SHP77 (cell line): Measurements from ENCODE around the gene FOXN3.

Source experiments
- DNase-seq, 2 experiments: peaks; one replicate each; lab custom pipeline; 2025; lab: John Stamatoyannopoulos, UW

FOXN3 gene

DNA sequence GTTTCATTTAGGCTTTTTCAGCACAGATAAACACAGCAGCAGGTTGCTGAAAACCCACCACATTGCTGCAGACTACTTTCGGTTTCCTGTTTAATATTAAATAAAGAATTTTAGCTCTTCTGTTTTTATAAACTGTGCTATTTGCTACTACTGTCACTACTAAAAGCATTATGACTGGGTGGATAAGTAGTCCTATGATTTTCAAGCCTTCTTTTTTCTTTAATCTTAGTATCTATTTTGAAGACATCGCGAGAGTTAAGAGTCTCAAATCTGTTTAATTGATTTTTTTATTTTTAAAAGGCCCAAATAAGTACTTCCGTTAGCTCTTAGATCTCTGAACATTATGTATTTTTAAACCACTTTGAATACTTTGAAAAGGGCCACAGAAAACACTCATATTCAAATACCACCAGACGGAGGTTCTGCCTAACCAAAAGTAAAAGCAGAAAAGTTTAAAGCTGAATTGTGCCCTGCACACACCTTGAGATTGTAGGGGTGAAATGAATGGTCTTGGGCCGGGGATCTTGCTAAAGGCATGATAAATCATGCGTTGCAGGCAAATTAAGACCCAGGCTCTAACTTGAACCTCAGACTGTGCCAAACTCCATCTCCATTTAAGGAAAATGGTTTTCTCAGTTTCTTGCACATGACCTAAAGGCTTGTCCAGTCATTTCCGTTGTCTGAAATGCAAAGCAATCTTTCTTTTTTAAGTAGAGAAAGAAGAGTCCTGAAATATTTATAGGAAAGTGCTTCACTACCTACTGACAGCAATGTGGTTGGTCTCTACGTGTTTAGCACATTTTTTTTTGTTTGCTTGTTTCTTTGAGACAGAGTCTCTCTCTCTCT lies 13.6 kb upstream of the FOXN3 start:
- DNase-seq, result no peak

DNA sequence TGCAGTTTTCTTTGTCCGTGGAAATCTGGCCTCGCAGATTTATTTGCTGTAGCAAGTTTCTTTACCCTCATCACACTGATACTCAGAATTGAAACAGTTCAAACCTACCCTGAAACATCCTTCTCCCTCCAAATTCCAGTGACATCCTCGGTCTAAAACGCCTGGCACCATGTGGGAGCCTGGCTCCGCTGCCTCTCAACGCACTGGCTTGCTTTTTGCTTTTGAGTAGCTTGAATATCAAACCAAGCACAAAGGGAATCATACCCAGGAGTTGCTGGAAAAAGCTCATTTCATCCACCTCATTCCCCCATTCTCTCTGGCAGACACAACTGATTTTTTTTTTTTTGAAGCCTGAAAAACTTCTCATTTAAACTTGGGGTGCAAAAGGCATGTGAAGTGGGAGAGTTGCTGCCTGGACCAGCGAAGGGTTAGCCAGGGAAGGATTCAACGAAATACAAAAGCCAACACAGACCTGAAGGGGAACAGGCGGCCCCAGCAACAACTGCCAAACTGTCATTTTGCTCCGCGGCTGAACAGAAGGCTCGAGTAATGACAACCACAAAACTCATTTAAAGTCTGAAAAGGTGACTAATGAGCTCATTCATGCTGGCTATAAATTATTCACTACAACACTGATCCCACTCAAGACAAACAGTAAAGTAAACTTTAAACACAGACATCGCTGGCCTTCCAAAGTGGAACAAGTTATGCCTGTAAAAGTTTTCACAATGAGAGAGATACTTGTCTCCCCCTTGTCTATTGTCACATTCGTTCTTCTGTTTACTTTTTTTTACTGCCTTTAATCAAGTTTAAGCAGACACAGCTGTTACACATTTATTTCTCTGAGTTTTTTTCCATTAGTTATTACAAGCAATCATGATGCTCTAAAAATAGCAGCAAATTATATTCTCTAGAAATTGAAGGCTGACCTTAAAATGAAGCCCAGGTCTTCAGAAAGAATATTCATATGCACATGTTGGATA lies 12.5 kb upstream of the FOXN3 start:
- DNase-seq, result peak in 1 of 2 experiments; percentile 51

DNA sequence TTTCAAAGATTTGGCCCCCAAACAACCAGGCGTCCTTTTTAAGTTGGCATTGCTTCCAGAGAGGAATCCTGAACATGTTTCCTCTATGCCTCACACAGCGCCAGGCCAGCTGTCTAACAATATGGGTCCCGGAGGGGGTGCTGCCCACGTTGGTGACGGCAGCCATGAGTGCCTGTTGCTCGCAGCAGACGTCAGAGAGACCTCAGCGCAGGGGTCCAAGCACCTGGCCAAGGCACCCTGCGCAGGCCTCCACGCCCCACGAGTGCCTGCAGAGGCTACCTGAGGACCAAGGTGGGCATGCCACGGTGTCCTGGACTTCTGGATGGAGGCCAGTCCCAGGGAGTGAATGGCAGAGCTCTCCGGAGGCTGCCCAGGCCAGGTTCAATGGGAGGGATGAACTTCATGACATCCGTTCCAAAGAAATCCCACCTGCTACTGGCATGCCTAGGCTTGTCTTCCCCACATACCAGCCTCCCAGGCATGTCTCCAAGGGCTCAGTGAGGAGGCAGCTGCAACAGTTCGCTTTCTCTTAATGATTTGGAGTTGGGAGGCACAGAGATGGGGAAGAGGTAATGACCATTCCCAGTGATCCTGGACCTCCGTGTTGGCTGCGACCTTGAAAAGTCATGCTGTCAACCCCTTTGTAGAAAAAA lies 11.6 kb upstream of the FOXN3 start:
- DNase-seq, result peak; percentile 86 to 92

DNA sequence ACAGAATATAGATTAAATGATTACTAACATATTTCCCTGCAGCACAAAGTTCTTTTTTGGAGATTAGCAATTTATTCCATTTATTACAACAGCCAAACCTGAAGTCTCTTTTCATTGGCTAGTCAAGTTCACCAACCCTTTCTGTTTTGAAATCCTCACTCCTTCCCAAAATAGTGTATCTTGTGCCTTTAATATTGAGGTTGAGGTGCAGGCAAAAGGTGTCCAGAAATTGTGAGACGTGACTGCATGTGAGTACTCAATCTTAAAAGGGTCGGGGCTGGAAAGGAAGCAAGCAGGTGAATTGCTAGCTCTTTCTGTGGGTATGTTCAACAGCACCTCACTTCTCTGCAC lies 11.1 kb upstream of the FOXN3 start:
- no peak for DNase-seq

DNA sequence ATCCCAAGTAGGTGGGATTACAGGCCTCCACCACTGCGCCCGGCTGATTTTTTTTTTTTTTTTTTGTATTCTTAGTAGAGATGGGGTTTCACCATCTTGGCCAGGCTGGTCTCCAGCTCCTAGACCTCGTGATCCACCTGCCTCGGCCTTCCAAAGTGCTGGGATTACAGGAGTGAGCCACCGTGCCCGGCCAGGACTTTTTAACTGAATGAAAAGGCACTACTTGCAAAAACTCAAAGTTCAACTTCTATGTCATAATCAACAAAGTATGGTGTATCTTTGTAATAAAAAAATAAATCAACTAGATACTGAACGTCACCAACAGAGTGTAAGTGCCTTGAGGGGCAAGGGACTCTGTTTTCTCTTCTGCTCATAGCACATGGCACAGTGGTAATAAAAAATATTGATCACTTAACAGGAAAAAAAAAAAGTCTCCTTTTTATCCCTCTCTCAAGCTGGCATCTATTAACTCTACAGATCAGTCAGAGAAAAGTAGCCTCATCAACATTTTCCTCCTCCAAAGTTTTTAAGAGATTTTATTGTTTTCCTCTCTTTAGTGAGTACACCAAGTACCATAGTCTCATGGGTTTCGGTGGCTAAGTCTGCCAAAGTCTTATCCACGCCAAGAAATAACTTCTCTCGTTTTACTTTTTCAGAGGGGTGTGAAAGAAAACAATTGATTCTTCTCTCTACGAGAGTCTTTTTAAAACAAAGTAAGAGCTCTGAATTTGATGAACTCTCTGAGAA lies 10.6 kb upstream of the FOXN3 start:
- DNase-seq, result no peak

DNA sequence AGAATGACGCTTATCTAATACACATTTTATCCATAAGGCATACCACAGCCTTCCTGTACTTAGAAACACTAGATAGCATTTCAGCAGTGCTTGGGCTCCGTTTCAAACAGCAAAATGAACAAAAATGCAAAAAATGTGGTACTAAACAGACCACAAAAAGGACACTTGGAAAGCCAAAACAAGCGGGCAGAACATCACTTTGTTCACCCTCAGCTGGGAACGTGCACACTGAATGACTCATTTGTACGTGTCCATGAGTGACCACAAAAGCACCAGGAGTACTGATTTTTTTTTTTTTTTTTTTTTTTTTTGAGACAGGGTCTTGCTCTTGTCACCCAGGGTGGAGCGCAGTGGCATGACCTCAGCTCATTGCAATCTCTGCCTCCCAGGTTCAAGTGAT lies 8.9 kb upstream of the FOXN3 start:
- no peak for DNase-seq

DNA sequence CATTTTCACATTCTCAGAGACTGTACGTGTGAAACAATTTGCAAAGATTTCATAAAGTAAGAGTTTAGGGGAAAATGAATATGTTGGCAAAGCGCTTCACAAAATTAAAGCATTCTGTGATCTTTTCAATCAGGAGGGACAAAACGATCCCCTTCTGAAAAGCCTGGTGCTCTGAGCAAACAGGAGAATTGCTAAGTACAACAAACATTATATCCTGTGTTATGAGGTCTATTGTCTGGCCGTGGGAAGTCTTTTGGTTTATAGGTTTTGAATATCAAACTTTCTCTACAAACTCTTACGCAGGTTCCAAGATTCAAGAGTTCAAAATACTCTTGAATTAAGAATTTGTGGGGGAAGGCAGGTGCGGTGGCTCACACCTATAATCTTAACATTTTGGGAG lies 7.2 kb upstream of the FOXN3 start:
- DNase-seq, result no peak

DNA sequence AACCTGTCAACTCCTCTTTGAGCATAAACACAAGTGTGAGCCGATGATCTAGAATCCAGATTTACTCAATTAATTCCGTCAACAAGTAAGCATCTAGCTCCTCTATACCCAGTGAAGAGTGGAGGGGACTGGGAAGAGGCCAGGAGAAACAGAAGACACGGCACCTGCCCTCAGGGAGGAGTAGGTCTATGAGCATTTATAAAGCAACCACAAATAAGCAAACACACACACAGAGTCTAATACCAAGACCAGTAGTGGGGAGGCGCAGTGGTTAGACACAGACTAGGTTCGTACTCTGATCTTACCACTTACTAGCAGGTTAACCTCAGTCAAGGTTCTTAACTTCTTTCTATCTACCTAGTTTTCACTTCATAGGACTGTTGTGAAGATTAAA lies 5.9 kb upstream of the FOXN3 start:
- DNase-seq, result no peak

DNA sequence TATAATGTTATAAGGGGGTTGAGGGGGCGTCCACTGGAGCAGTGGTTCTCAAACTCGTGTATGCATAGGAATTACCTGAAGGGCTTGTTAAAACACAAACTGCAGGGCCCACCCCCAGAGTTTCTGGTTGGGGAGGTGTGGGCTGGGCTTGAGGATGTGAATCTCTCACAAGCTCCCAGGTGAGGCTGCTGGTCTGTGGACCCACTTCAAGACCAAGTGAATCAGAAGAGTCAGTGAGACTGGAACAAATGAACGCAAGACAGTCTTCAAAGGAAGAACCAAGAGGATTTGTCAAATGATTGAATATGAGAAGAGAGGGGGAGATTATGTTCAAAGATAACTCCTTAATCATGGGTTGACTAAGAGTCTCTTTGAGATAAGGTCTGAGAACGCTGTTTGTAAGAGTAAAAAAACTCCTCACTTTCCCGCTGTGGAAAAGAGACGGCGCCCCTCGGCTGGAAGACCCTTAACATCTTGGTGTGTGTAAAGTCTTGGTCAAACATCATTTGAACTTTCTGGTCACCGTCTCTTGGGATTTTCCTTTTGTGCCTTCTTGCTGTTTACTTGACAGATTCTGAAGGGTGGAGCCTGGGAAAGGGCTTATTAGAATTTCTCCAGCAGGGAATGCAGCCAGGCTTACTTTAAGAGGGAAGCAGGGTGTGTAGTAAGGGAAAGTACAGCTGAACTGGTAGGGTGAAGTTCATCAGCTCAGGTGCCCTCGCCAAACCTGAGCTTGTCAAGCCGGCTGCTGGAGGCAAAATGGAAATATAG lies 5.3 kb upstream of the FOXN3 start:
- no peak for DNase-seq

DNA sequence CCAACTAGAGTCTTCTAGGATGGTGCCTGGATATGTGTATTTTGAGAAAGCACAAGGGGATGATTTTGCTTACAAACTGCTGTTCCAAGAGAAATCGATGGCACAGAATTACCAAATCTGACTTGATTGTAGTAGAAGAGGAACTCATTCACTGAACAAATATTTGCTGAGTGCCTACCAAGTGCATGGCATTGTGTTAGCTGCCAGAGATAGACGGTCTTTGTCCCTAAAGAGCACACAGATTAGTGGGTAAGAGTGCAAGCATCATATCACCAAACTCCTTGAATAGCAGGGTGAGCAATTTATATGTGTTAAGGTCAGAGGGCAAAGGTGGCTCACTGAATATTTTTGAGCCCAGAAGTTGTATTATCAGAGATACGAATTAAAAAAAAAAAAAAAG lies 3.5 kb upstream of the FOXN3 start:
- no peak for DNase-seq

DNA sequence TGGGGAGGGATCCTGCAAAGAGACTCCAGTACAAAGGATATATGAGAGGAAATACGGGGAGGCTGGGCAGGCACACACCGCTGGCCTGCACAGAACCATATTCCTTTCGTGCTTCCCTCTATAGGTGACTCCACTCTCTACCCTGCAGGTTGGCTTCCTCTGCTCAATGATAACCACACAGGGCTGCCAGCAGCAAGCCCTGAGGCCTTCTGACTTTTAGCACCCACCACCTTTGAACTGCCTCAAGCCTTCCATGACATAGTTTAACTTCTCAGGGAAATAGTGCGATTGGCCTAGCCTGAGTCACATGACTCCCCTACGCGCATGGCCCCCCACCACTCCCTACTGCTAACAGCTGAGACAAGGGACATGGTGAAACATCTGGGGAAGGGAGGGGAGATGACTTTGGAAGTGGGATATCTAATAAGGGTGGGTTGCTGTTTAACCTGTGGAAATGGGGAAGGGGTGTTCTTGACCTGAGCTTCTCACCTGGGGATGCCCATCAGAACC lies 3.0 kb upstream of the FOXN3 start:
- DNase-seq, result no peak

DNA sequence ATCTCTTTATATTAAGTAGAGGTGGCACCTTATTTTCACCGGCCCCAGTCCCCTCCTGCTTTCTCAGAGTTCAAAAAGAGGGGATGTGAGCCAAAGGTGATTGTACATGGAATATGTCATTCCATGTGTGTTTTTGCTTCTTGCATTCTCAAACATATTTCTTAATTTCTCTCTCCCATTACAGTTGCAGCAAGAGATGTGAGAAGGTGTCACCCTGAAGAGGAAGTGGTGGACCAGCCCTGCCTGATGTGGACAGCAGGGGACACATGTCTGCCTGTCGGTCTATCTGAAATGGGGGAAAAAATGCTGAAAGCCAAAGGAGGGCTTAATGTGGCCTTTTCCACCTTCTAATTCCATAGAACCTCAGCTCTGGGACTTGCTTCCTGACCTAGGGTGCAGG lies 1.9 kb upstream of the FOXN3 start:
- DNase-seq, result no peak

DNA sequence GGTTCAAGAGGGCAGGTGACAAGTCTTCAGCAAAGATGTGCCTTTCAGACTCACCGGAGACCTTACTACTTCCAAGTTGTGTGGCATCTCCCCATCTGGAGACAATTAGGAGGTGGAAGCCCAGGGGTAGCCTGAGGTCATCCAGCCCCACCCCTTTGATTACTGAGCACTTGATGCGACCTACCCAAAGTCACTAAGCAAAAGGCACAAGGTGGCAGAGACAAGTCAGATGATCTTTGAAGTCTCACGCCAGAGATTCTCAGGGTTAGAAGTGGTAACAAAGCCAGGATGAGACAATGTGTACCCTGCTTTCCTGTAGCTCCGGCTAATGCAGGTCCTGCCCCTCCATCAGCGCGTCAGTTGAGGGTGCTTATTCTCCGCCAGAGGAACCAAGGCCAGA lies 1.4 kb upstream of the FOXN3 start:
- DNase-seq, result no peak

DNA sequence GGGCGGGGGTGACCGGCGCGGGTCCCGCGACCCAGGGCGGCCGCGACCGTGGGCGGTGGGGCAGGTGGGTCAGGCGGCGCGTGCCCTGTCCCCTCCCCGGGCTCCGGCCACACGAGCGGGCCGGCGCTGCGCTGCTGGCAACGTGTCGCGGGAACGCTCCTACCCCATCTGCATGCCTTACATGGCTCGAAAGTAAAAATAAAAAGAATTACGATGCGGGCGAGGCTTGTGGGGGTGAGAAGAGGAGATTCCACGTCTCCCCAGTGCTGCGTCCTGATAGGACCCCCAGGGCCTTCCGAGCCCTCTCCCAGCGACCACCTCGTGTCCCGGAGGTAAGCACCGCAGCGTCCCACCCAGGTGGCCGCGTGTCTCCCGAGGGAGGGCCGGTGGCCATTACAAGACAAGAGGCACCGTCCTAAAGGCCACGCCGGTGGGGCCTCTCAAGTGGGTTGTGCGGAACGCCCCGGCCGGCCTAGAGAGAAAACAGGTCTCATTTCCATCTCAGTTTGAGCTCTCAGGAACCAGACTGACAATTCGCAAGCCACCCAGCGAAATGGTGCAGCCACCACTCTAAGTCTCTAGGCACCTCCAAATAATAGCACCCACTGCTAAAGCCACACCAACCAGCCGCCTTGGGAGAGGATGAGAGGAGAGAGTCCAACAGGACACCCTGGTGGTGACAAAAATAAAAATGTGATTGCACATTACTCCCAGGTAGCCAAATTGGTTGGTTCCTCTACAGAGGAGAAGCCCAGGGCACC lies 612 bp upstream of the FOXN3 start:
- DNase-seq, result peak; percentile 63 to 64

DNA sequence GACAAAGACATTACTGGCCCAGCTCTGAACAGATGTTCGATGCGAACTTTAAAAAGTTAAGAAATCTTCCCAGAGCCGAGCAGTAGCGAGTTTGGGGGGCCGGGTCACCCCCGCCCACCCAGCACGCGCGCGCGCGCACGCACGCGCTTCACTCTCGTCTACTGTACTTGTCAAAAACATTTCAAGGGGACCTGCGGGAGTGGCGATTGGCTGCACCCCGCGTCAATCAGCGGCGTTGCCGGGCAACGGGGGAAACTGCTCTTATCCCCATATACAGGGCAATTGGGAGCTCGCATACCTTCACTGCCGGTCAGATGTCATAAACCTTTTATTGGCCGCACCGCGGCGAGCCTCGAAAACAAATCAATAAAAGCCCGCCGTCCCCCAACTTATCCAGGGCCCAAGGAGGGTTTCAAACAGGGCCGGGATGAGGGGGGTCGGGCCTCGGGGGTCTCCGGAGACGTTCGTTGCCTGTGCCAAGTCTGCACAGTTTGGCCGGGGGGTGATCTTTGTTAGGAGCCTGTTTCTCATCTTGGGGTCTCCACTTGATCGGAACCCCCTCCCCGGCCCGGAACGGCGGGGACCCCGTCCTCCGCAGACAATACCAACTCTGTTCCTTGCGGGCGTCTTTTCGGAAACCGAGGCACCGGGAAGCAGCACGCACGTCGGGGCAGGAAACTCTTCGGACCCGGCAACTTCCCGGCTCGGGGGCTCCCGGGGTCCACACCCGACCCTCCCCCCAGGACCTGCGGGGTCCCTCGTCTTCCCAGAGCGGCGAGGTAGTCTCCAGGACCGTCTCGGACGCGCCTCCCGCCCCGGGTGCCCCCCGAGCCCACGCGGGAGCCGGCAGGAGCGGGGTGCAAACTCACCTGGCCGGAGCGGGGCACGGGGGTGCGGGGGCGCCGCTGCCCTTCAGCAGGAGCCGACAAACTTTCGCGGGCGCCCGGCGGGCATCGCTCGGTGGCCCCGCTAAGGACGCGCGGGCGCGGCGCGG lies 734 bp downstream of the FOXN3 start:
- peak; percentile 78 to 84 for DNase-seq

DNA sequence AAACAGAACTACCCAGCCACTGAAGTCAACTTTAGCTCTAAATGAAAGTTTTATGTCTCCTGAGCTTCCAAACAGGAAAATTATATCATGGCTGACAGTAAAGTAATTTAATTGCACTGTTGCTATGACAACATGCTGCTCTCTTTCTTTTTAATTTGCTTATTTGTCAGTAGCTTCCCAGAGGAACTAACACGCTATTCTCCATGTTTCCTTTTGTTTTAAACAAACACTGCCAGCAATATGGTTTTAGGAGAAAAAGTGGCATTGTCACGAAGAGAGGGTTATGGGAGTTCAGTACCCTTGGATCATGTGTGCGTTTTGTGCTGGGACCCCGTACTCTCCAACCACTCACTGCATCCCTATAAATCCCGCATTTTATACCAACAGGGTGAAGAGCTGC lies 1.9 kb downstream of the FOXN3 start:
- DNase-seq, result no peak

DNA sequence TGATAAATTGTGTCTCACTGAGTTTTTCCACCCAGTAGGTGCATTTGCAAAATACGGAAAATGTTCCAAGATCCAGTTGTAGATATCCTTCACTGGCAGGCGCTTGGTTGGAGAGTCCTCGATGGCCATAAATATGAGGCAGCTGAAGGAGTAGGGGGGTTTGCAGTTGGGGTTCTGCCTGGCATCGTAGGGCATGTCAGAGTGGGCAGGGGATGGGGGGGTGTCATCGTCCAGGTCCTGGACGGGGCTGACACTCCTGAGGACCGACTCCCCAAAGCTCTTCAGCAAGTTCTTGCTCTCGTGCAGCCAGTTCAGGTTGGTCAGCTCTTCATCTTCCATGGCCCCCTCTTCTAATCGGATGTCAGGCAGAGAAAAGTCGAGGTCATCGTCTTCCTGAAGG lies 5.1 kb downstream of the FOXN3 start:
- DNase-seq, result no peak

DNA sequence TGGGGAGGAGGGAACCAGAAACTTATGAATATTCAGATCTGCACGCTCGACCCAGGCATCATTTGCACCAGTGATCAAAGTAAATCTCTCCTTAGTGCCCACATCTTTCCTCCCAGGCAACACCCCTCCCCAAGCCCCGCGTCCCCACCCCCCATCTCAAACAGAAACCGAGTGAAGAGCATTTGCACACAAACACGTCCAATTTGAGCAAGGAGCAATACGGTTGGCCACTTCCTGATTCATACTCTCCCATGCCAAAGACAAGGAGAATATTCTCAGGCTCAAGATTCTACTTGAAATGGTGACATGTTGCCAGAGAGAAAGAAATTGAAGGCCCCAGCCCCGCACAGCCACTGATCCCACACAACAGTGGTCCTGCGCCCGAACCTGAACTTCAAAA lies 7.1 kb downstream of the FOXN3 start:
- DNase-seq, result no peak
